Esophagus squamous epithelium (tissue), 5 donors: Measurements from ENCODE around the gene NUP85. TPM values are rescaled to one million over a fixed set of nuclear protein-coding genes. Genes with fewer than 3 reads are reported as not detected.
A peak's percentile ranks its signal among the peaks of the same experiment; 100 is the strongest.

ENCODE experiments used
- DNase-seq: peaks from one replicate; lab custom pipeline; 2025; lab: John Stamatoyannopoulos, UW
- H3K27ac ChIP-seq, 4 donors: fragments of 200-600 bp; sonication (generic); one replicate each; pipeline ENCODE4 v1.5.1; 2016 to 2019; ENCODE audit warnings: mild to moderate bottlenecking in 1 of 4
- H3K27me3 ChIP-seq, 4 donors: fragments of 200-600 bp; sonication (generic); 1 replicate in 3 of 4; 2 replicates in 1 of 4; pipeline versions ENCODE4 v1.5.1 to v1.6.0; 2017 to 2021; ENCODE audit warnings: antibody characterized with exemption in 1 of 4
- H3K36me3 ChIP-seq, 3 donors: fragments of 200-600 bp; sonication (generic); one replicate each; pipeline ENCODE4 v1.5.1; 2016 to 2019
- H3K4me1 ChIP-seq, 3 donors: fragments of 200-600 bp; sonication (generic); one replicate each; pipeline ENCODE4 v1.5.1; 2017 to 2019
- H3K4me3 ChIP-seq, 4 donors: fragments of 200-600 bp; sonication (generic); 1 replicate in 3 of 4; 2 replicates in 1 of 4; pipeline ENCODE4 v1.5.1; 2016 to 2019; ENCODE audit warnings: mild to moderate bottlenecking in 2 of 4, moderate library complexity in 1 of 4
- H3K9me3 ChIP-seq, 3 donors: fragments of 200-600 bp; sonication (generic); one replicate each; pipeline ENCODE4 v1.5.1; 2016 to 2019
- CTCF ChIP-seq, 6 experiments: fragments of 450-650 bp in 4 of 6; fragments of 200-600 bp in 2 of 6; sonication (generic) in 2 of 6; IDR thresholded peaks; one replicate each; pipeline ENCODE4 v1.5.1; 2016 to 2019; ENCODE audit warnings: antibody characterized with exemption in 6 of 6, mild to moderate bottlenecking in 4 of 6, moderate library complexity in 4 of 6
- POLR2A ChIP-seq, 4 donors: fragments of 450-650 bp; IDR thresholded peaks; one replicate each; pipeline ENCODE4 v1.6.1; 2017; ENCODE audit warnings: antibody characterized with exemption in 4 of 4, mild to moderate bottlenecking in 4 of 4, moderate library complexity in 3 of 4
- WGBS, 2 donors: methylation state at CpG; one replicate each; pipeline ENCODE4 v1.1.5; 2018; 5-methylcytosine and 5-hydroxymethylcytosine counted together
- intact Hi-C: fragments of 100-400 bp; cut with DNase I; formaldehyde crosslinking; loops from one replicate; pipeline ENCODE4 v1.15.0; 2022
- total RNA-seq, 4 donors: library from RNA; depleted of rRNA; stranded (reverse); fragments of >200 nt; gene quantifications; one replicate each; pipeline ENCODE4 v1.1.0, GENCODE V29; 2016
- donor health status: DM: yes; HTN: yes; CAD: no.

NUP85 gene
- total RNA-seq, 4 donors from 2014 or later = 17.5 to 33.3 (median 29.0) TPM

DNA sequence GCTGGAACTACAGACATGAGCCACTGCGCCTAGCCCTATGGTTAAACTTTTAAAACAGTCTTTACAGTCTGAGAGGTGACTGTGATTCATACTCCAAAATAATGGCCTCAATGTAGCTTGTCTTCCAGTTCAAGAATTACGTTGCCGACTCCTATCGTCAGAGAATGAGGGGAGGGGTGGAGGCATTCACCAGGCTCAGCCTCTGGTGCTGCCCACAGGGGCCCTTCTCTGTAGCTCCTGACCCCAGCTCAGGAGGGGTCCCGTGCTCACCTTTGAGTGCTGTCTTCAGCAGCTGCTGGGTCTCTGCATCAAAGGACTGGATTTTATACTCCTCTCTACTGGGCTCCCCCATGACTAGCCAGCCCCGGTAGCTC lies 64.4 kb downstream of the NUP85 start:
- Histone ChIP-seq H3K4me1 (peaks cover 14 to 58% (median 23%) of the 10 kb centered on the region in 3 donors), H3K4me3 (peak overlapping the region; percentile 58 to 97 (median 94)), H3K36me3 (peaks cover 0 to 33% (median 12%) of the 10 kb centered on the region in 3 donors), H3K27ac (peak overlapping the region; percentile 97 to 99 (median 98)), H3K27me3 (no peaks in the 10 kb centered on the region), H3K9me3 (no peaks in the 10 kb centered on the region)
- TF ChIP-seq CTCF (IDR thresholded peaks at IDR 0.05) = no peak
- DNase-seq = no peak
- intact Hi-C loops = no loop called here
- 100% methylated on average over 1 of the region's 6 CpGs; no CpG with 5 or more reads in 1 of the 2 donors for WGBS, 2 donors

- peaks cover 0 to 27% (median 10%) of the 10 kb centered on the region in 3 donors for H3K36me3 ChIP-seq
- intact Hi-C loops = no loop called here
- no peaks in the 10 kb centered on the region for H3K9me3 ChIP-seq
- 0% methylated on average over 4 to 14 of the region's 47 CpGs for WGBS, 2 donors
- no peaks in the 10 kb centered on the region for H3K27me3 ChIP-seq
- peaks cover 14 to 58% (median 23%) of the 10 kb centered on the region in 3 donors for H3K4me1 ChIP-seq
- TF ChIP-seq CTCF (IDR thresholded peaks at IDR 0.05) (peak in 4 of 6 experiments; percentile 10 to 44 (median 36)), POLR2A (IDR thresholded peaks at IDR 0.05) (peak in 1 of 4 donors; percentile 30)
- peak overlapping the region; percentile 97 to 99 (median 98) for H3K27ac ChIP-seq
- no peak for DNase-seq
- H3K4me3 ChIP-seq = peak overlapping the region; percentile 58 to 97 (median 94)
These were observed 64.9 kb downstream of the NUP85 start for GRCh38 chr17:75270218-75270965.

DNA sequence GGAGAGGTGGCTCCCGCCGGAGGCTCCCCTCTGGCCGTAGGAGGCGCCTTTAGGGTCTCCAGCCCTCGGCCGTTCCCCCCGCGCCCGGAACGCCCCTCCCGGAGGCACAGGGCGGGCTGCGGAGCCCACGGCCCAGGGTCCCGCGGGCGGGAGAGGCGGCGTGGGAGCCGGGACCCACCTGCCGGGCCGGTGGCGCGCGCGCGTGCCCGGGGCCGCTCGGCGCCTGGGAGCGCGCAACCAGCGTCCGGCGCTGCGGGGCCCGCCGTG lies 65.4 kb downstream of the NUP85 start, which contains the start of gene MIF4GD:
Gene MIF4GD, minus strand, starts transcription at position 266 of the 267 bp plus-strand sequence. CDS start 1,036 bp downstream, outside the sequence.
- Histone ChIP-seq H3K27ac (peak within 1 kb of the TSS; percentile 97 to 99 (median 98)), H3K4me3 (peak within 1 kb of the TSS; percentile 58 to 97 (median 94)), H3K36me3 (peaks cover 0 to 22% (median 5%) of the 10 kb centered on the region in 3 donors), H3K4me1 (peaks cover 14 to 58% (median 23%) of the 10 kb centered on the region in 3 donors), H3K27me3 (no peaks in the 10 kb centered on the region), H3K9me3 (no peaks in the 10 kb centered on the region)
- TF ChIP-seq POLR2A (IDR thresholded peaks at IDR 0.05) (peak in 2 of 4 donors; percentile 37 to 49), CTCF (IDR thresholded peaks at IDR 0.05) (no peak)
- WGBS, 2 donors = no CpG with 5 or more reads among the region's 39 CpGs
- no peak for DNase-seq
- intact Hi-C loops = no loop called here

DNA sequence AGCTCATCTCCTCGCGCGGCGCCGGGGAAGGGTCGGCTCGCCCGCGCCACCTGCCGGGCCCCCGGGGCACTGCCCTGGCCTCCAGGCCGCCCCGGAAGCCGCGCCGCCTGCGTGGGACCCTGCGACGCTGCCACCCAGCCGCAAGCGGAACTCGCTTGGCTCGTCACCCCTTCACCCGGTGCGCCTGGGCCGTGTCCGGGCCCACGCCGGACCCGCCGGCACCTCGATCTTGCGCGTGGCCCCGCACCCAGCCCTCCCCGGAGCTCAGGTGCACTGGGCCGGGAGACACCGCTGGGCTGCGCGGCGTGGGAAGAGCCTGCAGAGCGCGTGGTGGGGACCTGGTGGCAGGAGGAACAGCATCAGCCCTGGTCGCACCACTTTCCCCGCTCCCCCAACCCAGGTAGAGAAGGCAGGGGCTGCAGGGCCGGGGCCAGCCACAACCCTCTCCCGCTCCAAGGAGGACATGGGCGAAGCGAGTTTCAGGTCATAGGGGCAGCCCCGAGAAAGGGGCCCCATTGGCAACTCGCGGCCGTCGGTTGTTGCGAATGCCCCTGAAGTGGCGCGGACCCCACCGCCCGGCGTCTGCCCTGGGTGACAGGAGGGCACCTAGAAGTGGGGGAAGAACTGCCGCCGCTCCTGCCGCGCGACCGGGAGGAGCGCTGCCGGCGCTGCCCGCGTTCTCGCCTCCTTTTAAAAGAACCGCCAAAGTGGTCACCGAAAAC lies 65.9 kb downstream of the NUP85 start:
- Histone ChIP-seq H3K4me1 (peaks cover 14 to 58% (median 23%) of the 10 kb centered on the region in 3 donors), H3K9me3 (no peaks in the 10 kb centered on the region), H3K27me3 (no peaks in the 10 kb centered on the region), H3K4me3 (peak overlapping the region; percentile 58 to 97 (median 94)), H3K27ac (peak overlapping the region; percentile 85 to 99 (median 97)), H3K36me3 (peaks cover 0 to 17% (median 4%) of the 10 kb centered on the region in 3 donors)
- TF ChIP-seq CTCF (IDR thresholded peaks at IDR 0.05) = peak; percentile 42 to 98 (median 94)
- TF ChIP-seq POLR2A (IDR thresholded peaks at IDR 0.05) = no peak
- intact Hi-C loops = no loop called here
- DNase-seq = no peak
- WGBS, 2 donors = 0% methylated on average over 1 of the region's 74 CpGs; no CpG with 5 or more reads in 1 of the 2 donors
